ENCODE data around the gene GCFC2.

DNA sequence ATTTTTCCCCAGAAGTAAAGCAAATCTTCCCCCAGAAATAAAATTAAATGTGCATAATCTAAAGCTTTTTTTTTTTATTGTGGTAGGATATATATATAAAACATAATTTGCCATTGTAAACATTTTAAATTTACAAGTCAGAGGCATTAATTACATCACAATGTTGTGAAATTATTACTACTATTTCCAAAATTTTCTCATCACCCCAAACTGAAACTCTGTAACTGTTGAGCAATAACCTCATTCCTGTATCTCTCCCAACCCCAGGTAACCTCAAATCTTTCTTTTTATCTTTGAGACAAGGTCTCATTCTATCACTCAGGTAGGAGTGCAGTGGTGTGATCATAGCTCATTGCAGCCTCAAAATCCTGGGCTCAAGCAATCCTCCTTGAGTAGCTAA, 52.9 kb downstream of the GCFC2 start:
- TF ChIP-seq, protein P1, sequence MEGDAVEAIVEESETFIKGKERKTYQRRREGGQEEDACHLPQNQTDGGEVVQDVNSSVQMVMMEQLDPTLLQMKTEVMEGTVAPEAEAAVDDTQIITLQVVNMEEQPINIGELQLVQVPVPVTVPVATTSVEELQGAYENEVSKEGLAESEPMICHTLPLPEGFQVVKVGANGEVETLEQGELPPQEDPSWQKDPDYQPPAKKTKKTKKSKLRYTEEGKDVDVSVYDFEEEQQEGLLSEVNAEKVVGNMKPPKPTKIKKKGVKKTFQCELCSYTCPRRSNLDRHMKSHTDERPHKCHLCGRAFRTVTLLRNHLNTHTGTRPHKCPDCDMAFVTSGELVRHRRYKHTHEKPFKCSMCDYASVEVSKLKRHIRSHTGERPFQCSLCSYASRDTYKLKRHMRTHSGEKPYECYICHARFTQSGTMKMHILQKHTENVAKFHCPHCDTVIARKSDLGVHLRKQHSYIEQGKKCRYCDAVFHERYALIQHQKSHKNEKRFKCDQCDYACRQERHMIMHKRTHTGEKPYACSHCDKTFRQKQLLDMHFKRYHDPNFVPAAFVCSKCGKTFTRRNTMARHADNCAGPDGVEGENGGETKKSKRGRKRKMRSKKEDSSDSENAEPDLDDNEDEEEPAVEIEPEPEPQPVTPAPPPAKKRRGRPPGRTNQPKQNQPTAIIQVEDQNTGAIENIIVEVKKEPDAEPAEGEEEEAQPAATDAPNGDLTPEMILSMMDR (IDR thresholded peaks at IDR 0.05): no peak
- no peak for TF ChIP-seq POLR2A (IDR thresholded peaks at IDR 0.05)
